Stimulated activated memory B cell treated with anti-CD40 and anti-IgM and Interleukin-4, amounts not matched to agents 10 μg/mL and 1 μg/mL and 100 μg/mL, for 72 hours (primary cell): ENCODE data around the gene OLIG2.

Source experiments
- ATAC-seq: fragments of 150-1000 bp; cut with Tn5 transposase; 2 replicates; pipeline ENCODE4 v1.10.0; 2021
- H3K27ac Mint-ChIP-seq: one replicate; pipeline ENCODE4 v1.8.0; 2022; ENCODE audit warnings: mild to moderate bottlenecking, mixed read lengths
- H3K27me3 Mint-ChIP-seq: one replicate; pipeline ENCODE4 v1.8.0; 2022; ENCODE audit warnings: mixed read lengths
- H3K36me3 Mint-ChIP-seq: one replicate; pipeline ENCODE4 v1.8.0; 2022; ENCODE audit warnings: mixed read lengths
- H3K4me1 Mint-ChIP-seq: one replicate; pipeline ENCODE4 v1.8.0; 2022; ENCODE audit warnings: mixed read lengths
- H3K4me3 Mint-ChIP-seq: one replicate; pipeline ENCODE4 v1.8.0; 2022; ENCODE audit warnings: mild to moderate bottlenecking, moderate library complexity, mixed read lengths
- H3K9me3 Mint-ChIP-seq: one replicate; pipeline ENCODE4 v1.8.0; 2022; ENCODE audit warnings: mixed read lengths

OLIG2 gene

DNA sequence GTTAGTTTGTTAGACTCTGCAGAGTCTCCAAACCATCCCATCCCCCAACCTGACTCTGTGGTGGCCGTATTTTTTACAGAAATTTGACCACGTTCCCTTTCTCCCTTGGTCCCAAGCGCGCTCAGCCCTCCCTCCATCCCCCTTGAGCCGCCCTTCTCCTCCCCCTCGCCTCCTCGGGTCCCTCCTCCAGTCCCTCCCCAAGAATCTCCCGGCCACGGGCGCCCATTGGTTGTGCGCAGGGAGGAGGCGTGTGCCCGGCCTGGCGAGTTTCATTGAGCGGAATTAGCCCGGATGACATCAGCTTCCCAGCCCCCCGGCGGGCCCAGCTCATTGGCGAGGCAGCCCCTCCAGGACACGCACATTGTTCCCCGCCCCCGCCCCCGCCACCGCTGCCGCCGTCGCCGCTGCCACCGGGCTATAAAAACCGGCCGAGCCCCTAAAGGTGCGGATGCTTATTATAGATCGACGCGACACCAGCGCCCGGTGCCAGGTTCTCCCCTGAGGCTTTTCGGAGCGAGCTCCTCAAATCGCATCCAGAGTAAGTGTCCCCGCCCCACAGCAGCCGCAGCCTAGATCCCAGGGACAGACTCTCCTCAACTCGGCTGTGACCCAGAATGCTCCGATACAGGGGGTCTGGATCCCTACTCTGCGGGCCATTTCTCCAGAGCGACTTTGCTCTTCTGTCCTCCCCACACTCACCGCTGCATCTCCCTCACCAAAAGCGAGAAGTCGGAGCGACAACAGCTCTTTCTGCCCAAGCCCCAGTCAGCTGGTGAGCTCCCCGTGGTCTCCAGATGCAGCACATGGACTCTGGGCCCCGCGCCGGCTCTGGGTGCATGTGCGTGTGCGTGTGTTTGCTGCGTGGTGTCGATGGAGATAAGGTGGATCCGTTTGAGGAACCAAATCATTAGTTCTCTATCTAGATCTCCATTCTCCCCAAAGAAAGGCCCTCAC is at the start of gene OLIG2:
Gene OLIG2 (plus strand): TSS at position 447 of the 954 bp plus-strand sequence. CDS start 928 bp downstream, outside the sequence.
- Mint-ChIP-seq H3K9me3 (no peaks in the 10 kb centered on the region), H3K27me3 (peaks cover 87% of the 10 kb centered on the region), H3K4me1 (peaks cover 32% of the 10 kb centered on the region), H3K36me3 (no peaks in the 10 kb centered on the region), H3K4me3 (peak within 1 kb of the TSS; percentile 47), H3K27ac (peak within 1 kb of the TSS; percentile 60)
- ATAC-seq, result no peak

DNA sequence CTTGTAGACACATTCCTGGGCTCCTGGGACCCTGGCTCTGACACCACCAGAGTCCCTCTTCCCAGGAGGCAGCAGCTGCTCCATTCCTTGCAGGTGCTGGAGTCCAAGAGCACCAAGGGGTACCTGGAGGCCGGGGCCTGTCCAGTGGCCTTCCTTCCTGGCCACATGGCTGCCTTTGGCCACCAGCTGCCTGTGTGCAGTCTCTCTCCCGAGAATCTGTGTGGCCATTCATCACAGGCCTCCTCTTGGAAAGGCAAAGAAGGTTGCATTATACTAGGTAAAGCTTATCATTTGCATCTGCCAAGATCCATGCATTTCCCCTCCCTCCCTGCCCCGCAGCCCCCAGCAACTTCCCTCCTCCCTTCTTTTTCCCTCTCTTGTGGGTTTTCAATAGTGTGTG is 48.9 kb upstream of the OLIG2 start:
- Mint-ChIP-seq H3K4me3 (no peak overlapping the region), H3K27ac (no peak overlapping the region), H3K36me3 (no peaks in the 10 kb centered on the region), H3K27me3 (peaks cover 55% of the 10 kb centered on the region), H3K9me3 (peaks cover 3% of the 10 kb centered on the region), H3K4me1 (no peaks in the 10 kb centered on the region)
- no peak for ATAC-seq

DNA sequence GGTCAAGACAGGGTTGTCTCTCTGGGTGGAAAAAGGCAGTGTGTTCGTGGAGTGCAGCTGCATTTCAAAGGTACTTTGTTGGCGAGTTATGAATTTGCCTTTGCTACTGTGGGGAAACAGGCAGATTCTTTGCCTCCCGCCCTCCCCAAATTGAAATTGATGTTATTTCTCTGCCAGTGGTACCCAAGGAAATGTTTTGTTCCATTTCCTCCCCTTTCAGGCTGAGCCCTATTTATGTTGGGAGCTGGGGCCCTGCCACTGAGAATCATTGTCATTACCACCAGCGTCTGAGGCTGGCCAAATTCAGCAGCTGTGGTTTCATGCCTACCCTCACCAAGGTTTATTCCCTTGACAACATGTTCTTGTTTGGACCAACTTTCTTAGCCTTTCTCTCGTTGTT is 48.5 kb upstream of the OLIG2 start:
- no peak for ATAC-seq
- H3K27me3 Mint-ChIP-seq, result peaks cover 55% of the 10 kb centered on the region
- H3K27ac Mint-ChIP-seq, result no peak overlapping the region
- no peak overlapping the region for H3K4me3 Mint-ChIP-seq
- peaks cover 3% of the 10 kb centered on the region for H3K9me3 Mint-ChIP-seq
- H3K36me3 Mint-ChIP-seq, result no peaks in the 10 kb centered on the region
- H3K4me1 Mint-ChIP-seq, result no peaks in the 10 kb centered on the region

DNA sequence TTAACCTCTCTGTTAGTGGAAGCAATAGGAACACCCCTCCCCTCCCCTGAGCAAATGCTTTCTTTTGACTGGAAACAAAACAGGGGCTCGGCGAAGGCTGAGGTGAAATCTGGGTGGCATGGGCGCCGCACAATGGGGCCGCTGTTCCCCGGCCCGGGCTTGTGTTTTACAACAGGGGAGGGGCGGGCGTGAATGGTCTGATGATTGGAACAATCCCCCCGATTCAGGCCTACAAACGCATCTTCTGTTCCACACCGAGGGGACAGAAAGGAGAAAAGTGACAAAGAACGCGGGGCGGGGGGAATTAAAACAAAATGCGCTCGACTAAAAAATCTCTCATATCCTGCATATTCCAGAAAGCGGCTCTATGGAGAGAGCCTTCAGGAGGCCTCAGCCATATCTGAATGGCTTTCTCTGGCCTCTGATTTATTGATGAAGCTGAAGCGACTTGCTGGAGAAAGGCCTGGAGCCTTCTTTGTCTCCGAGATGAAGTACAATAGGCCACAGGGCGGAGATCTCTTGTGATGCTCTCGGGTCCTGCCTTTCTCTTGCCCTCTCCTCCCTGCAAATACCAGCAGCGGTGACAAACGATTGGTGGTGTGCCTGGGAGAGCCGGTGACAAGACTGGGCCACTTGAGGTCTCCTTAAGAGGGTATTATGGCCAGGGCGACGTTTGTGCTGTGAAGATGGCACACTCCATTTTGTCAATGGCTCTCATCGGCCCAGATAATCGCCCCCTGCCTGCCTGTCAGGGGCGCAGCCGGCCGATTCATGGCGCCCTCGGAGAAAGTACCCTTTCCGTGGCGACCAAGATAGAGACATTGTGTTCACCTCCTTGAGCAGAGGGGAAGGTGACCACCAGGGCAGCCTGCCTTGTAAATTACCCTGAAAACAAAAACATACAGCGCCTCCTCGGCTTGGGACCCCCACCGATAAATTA is 47.1 kb upstream of the OLIG2 start:
- Mint-ChIP-seq H3K27me3 (peaks cover 55% of the 10 kb centered on the region), H3K27ac (no peak overlapping the region), H3K9me3 (peaks cover 3% of the 10 kb centered on the region), H3K4me3 (no peak overlapping the region), H3K4me1 (no peaks in the 10 kb centered on the region), H3K36me3 (no peaks in the 10 kb centered on the region)
- no peak for ATAC-seq

GRCh38 chr21:32979598-32980268 is 46.0 kb upstream of the OLIG2 start:
- no peak for ATAC-seq
- H3K36me3 Mint-ChIP-seq, result no peaks in the 10 kb centered on the region
- H3K4me3 Mint-ChIP-seq, result no peak overlapping the region
- peaks cover 44% of the 10 kb centered on the region for H3K27me3 Mint-ChIP-seq
- H3K27ac Mint-ChIP-seq, result no peak overlapping the region
- no peaks in the 10 kb centered on the region for H3K4me1 Mint-ChIP-seq
- H3K9me3 Mint-ChIP-seq, result peaks cover 3% of the 10 kb centered on the region

DNA sequence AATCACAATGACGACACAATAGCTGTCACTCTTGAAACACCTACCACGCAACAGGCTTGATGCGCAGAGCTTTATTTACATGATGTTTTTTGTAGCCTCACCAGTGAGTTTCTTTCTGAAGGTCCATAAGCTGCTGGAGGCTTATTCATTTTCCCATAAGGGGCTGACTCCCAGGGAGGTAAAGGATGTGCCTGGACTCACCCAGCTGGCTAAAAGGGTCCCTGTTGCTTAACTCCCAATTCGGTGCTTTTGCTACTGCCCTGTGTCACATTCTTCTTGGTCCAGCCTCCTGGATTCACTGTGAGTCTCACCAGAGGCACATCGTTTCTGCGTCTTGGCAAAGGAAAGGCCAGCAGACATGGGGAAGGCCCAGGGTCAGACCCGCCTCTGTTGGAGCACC is 44.6 kb upstream of the OLIG2 start:
- Mint-ChIP-seq H3K36me3 (no peaks in the 10 kb centered on the region), H3K4me1 (no peaks in the 10 kb centered on the region), H3K27me3 (peaks cover 32% of the 10 kb centered on the region), H3K27ac (no peak overlapping the region), H3K4me3 (no peak overlapping the region), H3K9me3 (peaks cover 3% of the 10 kb centered on the region)
- ATAC-seq, result no peak

DNA sequence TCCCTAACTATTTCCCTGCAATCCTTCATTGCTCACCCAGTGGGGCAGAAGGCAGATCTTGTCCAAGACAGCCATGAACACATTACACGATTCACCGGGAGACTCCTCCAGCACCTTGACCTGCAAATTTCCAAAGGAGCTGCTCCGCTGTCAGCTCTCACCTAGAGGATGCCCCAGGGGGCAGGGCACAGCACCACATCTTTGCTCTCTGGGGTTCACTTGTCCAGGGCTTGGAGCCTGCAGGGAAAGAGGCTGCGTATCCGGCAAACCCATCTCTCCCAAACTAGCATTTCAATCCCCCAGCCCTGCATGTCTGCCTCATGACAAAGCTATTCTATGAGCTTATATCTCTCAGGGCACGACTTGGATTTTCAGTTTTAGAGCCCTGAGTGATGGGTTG is 35.1 kb upstream of the OLIG2 start:
- ATAC-seq, result no peak
- peaks cover 4% of the 10 kb centered on the region for H3K9me3 Mint-ChIP-seq
- no peaks in the 10 kb centered on the region for H3K4me1 Mint-ChIP-seq
- H3K27me3 Mint-ChIP-seq, result peaks cover 64% of the 10 kb centered on the region
- H3K27ac Mint-ChIP-seq, result no peak overlapping the region
- H3K36me3 Mint-ChIP-seq, result no peaks in the 10 kb centered on the region
- H3K4me3 Mint-ChIP-seq, result no peak overlapping the region

DNA sequence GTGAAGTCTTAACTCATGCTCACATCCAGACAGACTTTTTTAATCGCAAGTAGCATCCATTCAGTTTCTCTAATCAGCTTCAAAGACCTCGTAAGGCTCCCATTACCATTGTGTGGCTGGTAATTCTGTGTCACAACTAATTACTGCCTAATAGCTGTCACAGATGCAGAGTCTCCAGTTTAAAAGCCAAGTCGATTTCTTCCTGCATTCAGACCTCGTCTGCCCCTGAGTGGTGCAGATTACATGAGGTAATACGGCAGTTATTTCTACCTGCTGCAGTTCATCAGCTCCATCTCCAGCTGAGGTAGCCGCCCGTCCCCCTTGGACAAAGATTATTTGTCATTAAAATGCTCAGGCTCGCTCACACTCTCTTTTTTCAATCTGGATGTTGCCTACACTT is 34.4 kb upstream of the OLIG2 start:
- Mint-ChIP-seq H3K27ac (no peak overlapping the region), H3K27me3 (peaks cover 64% of the 10 kb centered on the region), H3K9me3 (peaks cover 4% of the 10 kb centered on the region), H3K4me1 (no peaks in the 10 kb centered on the region), H3K4me3 (no peak overlapping the region), H3K36me3 (no peaks in the 10 kb centered on the region)
- ATAC-seq, result no peak

DNA sequence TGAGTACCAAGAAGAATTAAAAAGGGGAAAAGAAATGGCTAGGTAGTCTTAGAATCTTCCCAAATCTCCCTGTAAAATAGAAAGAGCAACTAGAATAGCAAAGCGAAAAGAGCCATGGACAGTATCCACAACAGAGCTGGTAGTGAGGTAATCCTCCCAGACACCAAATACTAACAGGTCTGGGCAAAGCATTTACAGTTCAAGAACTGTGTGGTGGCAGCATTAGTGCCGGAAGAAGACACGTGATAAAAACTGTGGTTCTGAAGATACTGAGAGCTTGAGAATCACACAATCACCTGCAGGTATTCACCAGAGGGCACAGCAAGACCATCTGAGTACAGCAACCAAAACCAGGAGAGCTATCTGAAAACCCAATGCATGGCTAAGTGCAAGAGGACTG is 31.8 kb upstream of the OLIG2 start:
- Mint-ChIP-seq H3K27me3 (peaks cover 53% of the 10 kb centered on the region), H3K4me1 (no peaks in the 10 kb centered on the region), H3K36me3 (no peaks in the 10 kb centered on the region), H3K27ac (no peak overlapping the region), H3K9me3 (no peaks in the 10 kb centered on the region), H3K4me3 (no peak overlapping the region)
- no peak for ATAC-seq

- Mint-ChIP-seq H3K4me1 (no peaks in the 10 kb centered on the region), H3K36me3 (no peaks in the 10 kb centered on the region), H3K9me3 (no peaks in the 10 kb centered on the region), H3K27me3 (peaks cover 51% of the 10 kb centered on the region), H3K4me3 (no peak overlapping the region), H3K27ac (no peak overlapping the region)
- no peak for ATAC-seq
Observed at GRCh38 chr21:32994305-32994704, 31.4 kb upstream of the OLIG2 start.

GRCh38 chr21:33007747-33008146 is 18.0 kb upstream of the OLIG2 start:
- no peaks in the 10 kb centered on the region for H3K4me1 Mint-ChIP-seq
- no peaks in the 10 kb centered on the region for H3K36me3 Mint-ChIP-seq
- no peak overlapping the region for H3K4me3 Mint-ChIP-seq
- ATAC-seq, result no peak
- no peaks in the 10 kb centered on the region for H3K9me3 Mint-ChIP-seq
- H3K27me3 Mint-ChIP-seq, result peaks cover 28% of the 10 kb centered on the region
- no peak overlapping the region for H3K27ac Mint-ChIP-seq

DNA sequence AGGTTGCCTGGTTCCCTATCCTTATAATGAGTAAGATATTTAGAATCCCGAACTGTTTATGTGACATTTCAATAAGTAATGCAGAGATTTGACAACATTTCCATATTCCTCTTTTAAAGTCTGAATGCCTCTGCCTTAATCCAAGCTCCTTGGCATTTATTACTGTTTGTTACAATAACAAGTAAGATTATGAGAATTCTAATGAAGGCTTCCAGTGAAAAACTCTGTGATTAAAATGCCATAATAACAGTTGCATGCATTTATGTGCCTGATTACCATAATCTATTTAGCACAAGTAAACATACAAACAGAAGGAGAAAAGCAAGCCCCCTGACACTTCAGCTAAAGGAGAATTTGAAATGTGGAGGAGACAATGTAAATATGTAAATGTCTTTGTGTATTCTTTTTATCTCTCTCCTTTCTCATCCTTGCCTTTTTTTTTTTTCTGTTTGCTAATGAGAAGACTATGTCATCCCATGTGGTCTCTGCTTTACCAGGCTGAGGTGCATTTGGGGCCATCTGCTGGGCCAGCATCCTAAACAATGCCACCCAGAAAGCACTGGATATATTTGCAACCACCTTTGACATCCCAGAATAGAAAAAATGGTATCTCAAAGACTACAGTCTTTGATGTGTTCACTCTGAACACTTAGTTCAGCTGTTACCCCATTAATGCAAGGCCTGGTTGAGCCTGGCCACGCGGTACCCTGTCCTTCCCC is 17.2 kb upstream of the OLIG2 start:
- Mint-ChIP-seq H3K27ac (no peak overlapping the region), H3K36me3 (no peaks in the 10 kb centered on the region), H3K4me1 (no peaks in the 10 kb centered on the region), H3K27me3 (peaks cover 35% of the 10 kb centered on the region), H3K4me3 (no peak overlapping the region), H3K9me3 (no peaks in the 10 kb centered on the region)
- no peak for ATAC-seq

- H3K27ac Mint-ChIP-seq, result no peak overlapping the region
Observed at GRCh38 chr21:33010931-33011330, 14.8 kb upstream of the OLIG2 start.

DNA sequence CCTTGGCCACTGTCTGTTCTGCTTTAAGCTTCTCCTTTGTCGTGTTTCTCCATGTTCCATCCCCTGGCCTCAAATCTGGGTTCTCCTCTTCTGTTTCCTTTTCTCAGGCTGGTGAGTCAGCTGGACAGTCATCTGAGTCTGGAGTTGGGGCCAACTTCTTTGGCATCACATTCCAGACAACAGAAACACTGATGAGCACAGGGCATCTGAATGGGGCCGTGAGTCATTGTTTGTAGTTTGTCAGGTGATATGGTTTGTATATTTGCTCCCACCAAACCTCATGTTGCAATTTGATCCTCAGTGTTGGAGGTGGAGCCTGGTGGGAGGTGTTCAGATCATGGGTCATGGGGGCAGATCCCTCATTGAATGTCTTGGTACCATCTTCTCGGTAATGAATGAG is 14.3 kb upstream of the OLIG2 start:
- H3K4me3 Mint-ChIP-seq, result no peak overlapping the region
- H3K27me3 Mint-ChIP-seq, result peaks cover 49% of the 10 kb centered on the region
- H3K9me3 Mint-ChIP-seq, result no peaks in the 10 kb centered on the region
- no peaks in the 10 kb centered on the region for H3K4me1 Mint-ChIP-seq
- no peaks in the 10 kb centered on the region for H3K36me3 Mint-ChIP-seq
- no peak for ATAC-seq
- H3K27ac Mint-ChIP-seq, result no peak overlapping the region

More at GRCh38 chr21:33010931-33011330, 14.8 kb upstream of the OLIG2 start:
- ATAC-seq, result no peak
- no peaks in the 10 kb centered on the region for H3K36me3 Mint-ChIP-seq
- peaks cover 49% of the 10 kb centered on the region for H3K27me3 Mint-ChIP-seq
- no peak overlapping the region for H3K4me3 Mint-ChIP-seq
- H3K9me3 Mint-ChIP-seq, result no peaks in the 10 kb centered on the region
- no peaks in the 10 kb centered on the region for H3K4me1 Mint-ChIP-seq
